ENCODE measurements around the gene PRKCQ.
"Not testable (repeated sequence)": the region's sequence is repeated elsewhere in the genome, so short reads cannot be mapped to it uniquely, and the experiment has no call there.

Gene PRKCQ

DNA sequence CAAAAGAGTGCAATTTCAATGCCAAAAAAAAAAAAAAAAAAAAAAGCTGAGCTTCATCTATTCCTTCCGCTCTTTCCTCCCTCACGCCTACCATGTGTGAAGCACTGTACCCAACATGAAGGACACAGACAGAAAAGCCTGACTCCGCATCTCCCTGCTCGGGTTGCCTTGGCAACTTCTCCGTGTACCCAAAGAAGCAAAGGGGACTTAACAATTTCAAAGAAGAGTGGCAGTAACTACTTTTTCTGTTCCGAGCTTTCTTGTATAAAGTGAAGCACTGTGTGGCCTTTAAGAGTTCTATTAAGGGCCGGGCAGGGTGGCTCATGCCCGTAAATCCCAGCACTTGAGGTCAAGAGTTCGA is 177.7 kb downstream of the PRKCQ start:
- no peak for DNase-seq

DNA sequence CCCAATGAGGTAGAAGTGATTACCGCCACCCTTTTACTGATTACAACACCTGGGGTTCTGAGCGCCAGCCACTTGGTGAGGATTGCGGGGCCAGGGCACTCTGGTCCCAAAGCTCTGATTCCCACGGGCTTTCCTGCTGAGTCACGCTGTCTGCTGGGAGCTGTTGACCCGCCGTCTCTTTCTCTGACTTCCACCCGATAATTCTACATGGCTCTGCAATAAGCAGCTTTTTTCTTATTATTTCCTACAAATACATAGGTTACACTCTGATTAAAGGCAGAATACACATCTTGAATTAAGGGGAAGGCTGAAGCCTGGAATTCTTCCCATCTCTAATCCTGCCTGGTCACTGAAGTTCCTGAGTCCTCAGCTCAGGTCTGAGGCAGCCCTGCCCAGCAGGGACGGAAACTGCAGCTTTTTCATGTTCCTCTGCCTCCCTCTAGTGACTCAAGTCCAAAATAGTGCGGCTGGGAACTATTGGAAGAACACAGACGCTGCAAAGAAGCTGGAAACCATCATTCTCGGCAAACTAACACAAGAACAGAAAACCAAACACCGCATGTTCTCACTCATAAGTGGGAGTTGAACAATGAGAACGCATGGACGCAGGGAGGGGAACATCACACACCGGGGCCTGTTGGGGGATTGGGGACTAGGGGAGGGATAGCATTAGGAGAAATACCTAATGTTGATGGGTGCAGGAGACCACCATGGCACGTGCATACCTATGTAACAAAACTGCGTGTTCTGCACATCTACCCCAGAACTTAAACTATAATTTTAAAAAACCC is 178.3 kb downstream of the PRKCQ start:
- DNase-seq: peak; percentile 70

DNA sequence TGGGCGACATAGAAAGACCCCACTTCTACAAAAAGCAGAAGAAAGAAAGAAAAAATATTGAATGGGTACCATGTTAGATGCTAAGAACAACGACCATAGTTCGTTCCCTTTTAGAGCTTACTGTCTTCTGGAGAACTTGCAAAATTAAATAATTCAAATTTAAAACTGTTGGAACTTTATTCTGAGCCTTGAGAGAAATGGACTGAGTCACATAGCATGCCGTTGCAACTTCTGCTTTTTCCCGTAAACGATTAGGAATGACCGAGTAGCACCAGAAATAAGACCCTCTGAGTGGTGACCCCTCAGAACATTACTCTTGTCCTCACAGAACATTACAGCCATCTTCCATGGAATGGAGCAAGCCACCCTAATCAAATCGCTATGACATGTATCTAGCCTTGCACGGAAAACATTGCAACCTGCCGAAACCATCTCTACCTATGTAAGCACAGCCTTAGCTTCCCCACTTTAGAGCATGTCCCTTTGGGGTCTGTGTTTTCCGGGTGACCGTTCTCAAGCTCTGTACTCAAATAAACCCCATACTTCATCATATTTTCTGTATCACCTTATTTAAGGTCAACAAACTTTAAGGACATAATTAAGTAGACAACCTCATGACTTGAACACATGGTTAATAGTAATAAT is 179.1 kb downstream of the PRKCQ start:
- DNase-seq: no peak

DNA sequence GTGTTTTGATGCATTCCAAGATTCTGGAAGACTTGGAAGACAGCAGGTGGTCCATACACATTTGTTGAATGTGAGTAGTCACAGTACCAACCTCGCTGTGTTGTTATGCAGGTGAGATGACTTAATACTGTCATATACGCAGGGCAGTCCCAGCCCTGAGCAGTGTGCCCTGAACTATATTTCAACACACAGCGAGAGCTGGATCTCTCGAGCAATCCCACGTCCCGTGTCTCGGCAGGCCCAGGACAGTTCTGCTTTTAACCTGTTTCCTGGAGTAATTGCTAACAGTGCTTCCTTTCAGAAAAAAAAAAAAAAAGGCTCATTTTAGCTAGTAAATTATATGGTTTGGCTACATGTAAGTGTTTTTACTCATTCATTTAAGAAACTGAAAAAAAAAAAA is 179.7 kb downstream of the PRKCQ start:
- no peak for DNase-seq

DNA sequence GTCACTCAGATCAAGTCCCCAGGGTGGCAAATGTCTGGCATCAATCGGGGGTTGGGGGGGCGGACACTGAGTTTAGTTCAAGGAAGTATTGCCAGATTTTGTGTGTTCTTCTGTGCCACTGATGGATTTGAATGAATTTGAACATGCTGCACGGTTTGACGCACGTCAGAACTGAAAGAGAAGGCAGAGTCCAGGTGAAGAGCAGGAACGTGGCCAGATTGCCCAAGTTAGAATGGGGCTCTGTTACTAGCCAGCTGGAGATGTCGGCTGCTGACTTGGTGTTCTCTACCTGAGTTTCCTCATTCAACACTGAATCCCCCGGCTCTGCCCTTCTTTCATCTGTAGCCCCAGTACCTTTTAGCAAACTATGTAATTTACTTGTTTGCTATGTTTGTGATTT is 180.2 kb downstream of the PRKCQ start:
- DNase-seq: no peak

DNA sequence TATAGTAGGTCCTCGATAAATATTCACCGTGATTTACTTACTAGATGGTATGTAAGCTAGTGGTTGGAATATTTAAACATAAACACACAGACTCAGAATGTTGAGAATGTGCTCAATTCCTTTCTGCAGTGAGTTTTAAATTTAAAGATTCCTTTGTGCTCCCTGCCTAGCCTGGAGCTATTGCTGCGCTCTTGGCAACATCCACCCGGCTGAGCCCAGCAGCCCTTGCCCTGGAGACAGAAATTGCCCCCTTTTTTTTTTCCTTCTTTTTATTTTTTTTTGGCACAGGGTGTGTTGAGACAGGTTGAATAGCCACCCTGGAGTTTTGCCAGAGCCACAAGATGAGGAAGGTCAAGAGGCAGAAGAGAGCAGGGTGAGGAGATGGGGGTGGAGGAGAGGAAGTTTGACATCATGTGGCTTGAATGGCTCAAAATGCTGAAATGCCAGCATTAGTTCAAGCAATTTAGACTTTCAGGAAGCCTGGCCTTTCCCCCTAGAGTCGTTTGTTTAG is 180.8 kb downstream of the PRKCQ start:
- no peak for DNase-seq

DNA sequence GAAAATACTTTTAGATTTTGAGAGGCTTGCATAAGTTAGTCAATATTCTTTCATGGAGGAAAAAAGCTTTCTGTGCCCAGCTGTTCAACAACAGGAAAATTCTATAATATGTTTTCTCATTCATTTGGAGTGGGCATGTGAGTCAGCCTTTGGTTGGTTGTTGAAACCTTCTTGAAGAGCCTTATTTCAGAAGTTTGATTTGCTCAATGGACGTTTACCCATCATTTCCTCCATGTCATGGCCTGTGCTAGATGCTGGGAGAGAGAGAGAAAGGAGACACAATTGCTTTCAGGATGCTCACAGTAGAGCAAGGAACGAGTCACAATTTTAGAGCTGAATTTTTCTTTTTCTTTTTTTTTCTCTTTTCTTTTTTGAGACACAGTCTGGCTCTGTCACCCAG is 181.7 kb downstream of the PRKCQ start:
- no peak for DNase-seq

DNA sequence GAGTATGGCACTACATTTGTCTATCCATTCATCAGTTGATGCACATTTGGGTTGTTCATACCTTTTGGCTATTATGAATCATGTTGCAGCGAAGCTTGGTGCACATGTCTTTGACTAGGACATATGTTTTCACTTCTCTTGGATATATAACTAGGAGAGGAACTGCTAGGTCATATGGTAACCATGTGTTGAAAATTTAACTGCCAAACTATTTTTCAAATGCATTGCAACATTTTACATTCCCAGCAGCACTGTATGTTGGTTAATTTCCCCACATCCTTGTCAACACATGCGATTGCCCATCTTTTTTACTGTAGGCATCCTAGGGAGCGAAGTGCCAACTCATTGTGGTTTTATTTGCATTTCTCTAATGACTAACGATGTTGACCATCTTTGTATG is 183.4 kb downstream of the PRKCQ start:
- no peak for DNase-seq

DNA sequence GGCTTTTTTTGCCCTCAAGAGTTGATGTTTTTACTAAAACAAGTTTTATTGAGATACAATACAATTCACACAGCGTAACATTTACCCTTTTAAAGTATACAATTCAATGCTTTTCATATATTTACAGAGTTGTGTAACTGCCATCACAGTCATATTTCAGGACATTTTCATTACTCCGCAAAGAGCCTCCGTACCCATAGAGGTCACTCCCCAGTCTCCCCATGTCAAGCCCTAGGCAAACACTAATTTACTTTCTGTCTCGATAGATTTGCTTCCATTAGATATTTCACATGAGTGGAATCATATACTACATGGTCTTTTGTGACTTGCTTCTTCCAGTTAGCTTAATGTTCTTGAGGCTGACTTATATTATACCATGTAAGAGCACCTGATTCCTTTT is 183.8 kb downstream of the PRKCQ start:
- no peak for DNase-seq

DNA sequence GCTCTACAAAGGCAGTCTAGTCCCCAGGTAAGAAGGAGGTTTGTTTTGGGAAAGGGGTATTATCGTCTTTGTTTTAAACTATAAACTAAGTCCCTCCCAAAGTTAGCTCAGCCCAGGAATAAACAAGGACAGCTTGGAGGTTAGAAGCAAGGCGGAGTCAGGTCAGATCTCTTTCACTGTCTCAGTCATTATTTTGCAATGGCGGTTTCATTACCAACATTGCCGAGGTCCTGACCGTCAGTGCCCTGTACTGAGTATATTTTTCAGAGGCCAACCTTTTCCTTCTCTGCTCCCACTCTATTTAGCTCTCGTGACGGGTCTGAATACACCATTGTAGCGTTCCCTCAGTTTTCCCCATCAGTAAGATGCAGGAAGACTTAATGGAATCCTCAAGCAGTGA is 184.5 kb downstream of the PRKCQ start:
- no peak for DNase-seq

DNA sequence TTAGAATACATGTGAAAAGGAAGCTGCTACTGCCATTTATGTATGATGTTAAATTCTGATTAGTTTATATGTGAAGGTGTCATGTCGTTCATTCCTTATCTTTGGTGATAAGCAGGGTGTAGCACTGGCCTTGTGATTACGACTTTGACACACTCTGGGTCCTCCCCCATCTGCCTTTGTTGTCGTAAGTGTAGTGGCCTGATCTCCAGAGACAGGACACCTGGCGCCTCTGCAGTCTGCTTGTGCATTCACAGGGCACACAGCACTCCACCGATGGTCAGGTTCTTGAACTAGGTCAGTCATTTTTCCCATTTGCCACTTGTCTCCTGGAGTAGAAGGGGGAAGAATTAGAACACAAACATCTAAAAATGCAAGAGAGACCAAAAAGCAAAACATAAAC is 186.0 kb downstream of the PRKCQ start:
- no peak for DNase-seq

DNA sequence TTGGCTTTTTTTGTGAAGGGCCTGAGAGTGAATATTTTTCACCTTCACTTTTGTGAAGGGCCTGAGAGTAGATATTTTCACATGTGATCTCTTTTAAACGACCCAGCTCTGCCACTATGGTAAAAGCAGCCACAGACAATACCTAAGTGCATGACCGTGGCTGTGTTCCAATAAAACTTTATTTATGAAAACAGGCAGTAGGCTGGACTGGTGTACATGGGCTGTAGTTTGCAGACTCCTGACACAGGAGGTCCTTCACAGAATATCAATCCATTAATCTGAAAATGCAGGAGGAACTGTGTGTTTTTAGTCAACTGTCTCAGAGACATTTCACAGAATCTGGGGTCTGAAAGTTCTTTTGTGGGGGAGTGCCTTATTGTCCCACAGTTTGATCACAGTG is 186.9 kb downstream of the PRKCQ start:
- no peak for DNase-seq

DNA sequence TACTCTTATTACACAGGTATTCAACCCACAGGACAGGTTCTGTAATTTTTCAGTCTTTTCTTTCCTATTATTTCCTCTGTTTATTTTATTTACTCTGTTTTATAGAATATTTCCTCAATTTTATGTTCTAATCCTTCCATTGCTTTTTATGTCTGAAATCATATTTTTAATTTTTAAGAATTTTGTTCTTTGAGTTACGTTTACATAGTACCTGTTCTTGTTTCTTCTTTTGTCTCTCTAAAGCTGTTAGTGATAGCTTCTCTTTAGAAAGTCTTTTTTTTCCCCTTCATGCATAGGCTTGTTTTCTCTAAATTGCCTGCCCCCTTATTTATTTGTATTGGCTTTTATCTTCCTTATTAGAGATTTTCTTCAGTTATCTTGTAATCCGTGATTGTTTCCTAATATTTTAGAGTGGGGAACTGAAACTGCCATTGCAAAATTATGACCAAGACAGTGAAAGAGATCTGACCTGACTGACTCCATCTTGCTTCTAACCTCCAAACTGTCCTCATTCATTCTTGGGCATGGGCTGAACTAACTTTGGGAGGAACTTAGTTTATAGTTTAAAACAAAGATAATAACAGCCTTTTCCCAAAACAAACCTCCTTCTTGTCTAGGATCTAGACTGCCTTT is 189.7 kb downstream of the PRKCQ start:
- no peak for DNase-seq

DNA sequence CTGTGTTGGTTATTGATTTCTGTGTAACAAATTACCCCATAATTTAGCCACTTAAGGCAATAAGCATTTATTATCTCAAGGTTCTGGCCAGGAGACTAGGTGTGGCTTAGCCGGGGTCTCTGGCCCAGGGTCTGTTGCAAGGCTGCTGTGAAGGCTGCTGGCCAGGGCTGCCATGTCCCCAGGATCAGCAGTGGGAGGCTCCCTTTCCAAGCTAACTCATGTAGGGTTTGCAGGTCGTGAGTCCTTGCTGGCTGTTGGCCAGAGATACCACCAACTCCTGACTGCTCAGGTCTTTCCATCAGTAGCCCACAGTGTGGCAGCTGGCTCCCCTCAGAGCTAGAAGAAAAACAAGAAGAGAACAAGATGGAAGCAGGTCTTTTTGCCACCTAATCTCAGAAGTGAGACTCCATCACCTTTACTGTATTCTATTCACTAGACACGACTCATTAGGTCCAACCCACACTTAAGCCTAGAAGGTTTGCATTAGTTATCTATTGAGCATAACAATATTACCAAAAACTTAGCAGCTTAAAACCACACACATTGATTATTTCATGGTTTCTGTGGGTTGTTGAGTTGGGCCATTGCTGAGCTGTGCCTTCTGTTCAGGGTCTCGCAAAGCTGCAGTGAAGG is 191.7 kb downstream of the PRKCQ start:
- DNase-seq: no peak

DNA sequence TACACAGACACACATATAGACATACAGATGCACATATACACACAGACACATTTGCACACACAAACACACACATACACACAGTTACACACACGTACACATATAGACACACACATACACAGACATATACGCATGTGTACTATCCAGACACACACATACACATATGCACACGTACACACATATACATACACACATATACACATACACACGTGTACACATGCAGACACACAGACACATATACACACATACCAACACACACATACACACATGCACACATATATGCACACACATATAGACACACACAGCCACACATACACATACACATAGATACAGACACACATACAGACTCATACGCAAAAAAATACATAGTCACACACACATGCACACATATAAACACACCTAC is 193.1 kb downstream of the PRKCQ start:
- DNase-seq: no peak

DNA sequence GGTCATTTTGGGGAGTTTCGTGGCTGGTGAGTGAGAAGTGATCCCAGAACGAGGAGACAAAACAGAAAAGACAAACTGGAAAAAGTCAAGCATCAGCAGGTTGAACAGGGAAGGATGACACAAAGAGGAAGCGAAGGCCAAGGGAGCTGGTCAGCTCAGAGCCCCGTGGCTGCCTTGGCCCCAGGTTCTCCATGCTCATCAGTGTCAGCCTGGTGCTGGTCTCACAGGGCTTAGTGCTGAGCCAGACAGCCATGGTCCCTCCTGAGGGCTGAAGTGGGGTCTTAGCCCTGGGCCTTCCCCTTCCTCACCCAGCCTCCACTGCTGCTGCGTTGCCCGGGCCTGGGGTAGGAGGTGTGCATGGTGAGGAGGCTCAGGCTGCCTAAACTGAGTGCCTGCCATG is 193.7 kb downstream of the PRKCQ start:
- no peak for DNase-seq

DNA sequence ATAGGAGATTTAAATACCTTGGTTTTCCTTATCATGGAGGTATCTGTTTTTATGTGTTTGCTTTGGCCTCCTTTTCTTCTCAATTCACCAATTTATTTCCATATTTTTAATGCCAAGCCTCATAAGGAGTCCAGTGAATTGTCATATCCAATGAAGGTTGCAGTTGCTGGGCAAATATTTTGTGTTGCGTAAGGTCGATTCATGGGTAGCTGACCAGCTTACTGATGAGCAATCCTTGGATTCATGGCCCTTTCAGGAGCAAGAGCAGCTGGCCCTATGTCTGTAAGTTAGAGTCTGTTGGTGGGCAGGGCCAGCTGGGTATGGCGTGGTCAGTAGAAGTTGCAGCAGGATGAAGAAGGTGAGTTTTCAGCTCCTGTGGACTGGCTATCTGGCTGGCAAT is 194.4 kb downstream of the PRKCQ start:
- DNase-seq: no peak

DNA sequence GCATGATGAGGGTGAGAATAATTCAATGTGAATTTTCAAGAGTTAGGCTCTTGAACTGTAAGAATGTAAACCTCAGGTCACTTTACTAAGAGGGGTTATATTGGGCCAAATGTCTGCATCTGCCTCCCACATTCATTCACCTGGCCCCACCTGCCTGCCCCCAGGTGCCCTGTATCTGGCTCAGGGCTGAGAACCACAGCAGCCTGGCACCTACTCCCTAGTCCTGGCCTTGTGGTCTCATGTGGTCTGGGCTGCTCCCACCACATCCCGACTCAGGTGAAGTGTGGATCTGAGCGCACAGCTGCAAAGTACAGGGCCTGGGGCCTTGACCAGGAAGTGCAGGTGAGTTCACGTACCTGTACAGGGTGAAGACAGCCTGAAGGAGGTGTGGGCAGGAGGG is 195.2 kb downstream of the PRKCQ start:
- DNase-seq: no peak

DNA sequence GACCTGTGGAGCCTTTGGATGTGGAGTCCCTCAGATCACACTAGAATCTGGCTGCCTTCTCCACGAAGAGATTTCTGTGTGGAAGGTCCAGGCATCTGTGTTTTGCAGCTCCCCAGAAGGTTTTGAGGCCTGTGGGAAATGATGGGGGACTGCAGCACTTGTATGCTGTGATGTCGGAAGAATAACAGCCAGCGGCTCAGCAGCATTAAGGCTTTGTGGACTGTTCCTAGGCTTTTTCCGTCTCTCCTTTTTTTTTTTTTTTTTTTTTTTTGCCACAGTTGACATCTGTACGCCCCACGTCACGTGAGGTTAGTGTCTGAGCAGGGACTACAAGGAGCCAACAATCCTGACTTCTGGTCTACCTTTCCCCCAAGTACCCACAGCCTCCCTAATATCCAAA is 196.0 kb downstream of the PRKCQ start:
- DNase-seq: no peak

DNA sequence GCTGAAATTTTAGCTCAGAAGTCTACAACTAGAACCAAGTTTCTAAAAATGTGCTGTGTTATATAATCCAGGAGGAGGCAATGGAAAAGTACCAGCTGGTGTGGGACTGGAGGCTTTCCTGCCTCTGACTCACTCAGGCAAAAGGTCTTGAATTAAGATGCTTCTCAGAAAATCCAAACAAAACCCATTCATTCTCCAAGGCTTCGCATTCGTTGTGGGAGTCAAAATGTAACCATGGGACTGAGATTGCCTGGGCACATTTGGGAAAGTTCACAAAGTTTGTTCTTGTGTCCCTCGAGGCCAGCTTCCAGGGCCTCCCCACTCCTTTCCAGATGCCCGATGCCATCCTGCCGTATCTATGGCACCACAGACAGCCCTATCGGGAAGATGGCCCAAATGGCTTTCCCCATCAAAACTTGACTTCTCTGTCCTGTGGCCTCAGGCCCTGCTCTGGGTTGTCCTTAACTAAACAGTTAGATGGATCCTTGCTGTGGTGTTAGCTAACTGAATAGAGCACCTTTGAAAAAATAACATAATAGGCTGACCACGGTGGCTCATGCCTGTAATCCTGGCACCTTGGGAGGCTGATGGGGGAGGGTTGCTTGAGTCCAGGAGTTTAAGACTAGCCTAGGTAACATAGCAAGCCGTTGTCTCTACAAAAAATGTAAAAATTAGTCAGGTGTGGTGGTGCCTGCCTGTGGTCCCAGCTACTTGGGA is 196.8 kb downstream of the PRKCQ start:
- no peak for DNase-seq

DNA sequence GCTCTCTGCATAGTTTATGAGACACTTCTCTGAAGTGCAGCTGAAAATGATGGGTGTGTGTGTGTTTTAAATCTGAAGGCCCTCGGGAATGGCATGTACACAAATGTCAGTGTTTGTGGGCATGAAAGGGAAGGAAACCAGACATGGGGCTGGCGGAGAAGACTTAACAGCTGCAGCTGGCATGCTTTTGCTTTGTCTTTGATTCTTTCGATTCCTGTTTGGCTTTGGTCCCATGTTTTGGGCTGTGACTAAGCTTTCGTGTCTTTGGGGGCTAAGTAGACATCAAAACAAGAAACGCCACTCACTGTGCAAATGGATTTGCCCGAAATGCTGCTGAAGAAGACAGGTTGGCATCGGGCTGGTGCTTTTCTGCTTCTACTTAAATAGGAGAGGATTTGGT is 198.0 kb downstream of the PRKCQ start:
- DNase-seq: peak; percentile 77

DNA sequence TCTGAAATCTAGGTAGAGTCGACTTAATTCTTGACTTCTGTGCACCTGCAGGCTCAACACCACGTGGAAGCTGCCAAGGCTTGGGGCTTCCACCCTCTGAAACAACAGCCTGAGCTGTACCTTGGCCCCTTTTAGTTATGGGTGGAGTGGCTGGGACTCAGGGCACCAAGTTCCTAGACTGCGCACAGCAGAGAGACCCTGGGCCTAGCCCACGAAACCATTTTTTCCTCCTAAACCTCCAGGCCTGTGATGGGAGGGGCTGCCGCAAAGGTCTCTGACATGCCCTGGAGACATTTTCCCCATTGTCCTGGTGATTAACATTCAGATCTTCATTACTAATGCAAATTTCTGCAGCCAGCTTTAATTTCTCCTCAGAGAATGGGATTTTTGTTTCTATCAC is 199.6 kb downstream of the PRKCQ start:
- DNase-seq: not testable (repeated sequence)
